Memory B cell (primary cell): ENCODE measurements around the gene SRP54.

Source experiments
- ATAC-seq: fragments of 150-1000 bp; cut with Tn5 transposase; 2 replicates; pipeline ENCODE4 v1.10.0; 2021; ENCODE audit warnings: low read depth, mild to moderate bottlenecking, moderate library complexity
- DNase-seq, 2 donors: peaks; one replicate each; pipeline ENCODE4 v3.0.0; 2022; ENCODE audit warnings: low spot score in 2 of 2
- H3K27ac Mint-ChIP-seq: one replicate; pipeline ENCODE4 v1.8.0; 2022; ENCODE audit warnings: mild to moderate bottlenecking, moderate library complexity, mixed read lengths
- H3K27me3 Mint-ChIP-seq: one replicate; pipeline ENCODE4 v1.8.0; 2022; ENCODE audit warnings: mixed read lengths
- H3K36me3 Mint-ChIP-seq: one replicate; pipeline ENCODE4 v1.8.0; 2022; ENCODE audit warnings: mild to moderate bottlenecking, mixed read lengths
- H3K4me1 Mint-ChIP-seq: one replicate; pipeline ENCODE4 v1.8.0; 2022; ENCODE audit warnings: mixed read lengths
- H3K4me3 Mint-ChIP-seq: one replicate; pipeline ENCODE4 v1.8.0; 2022; ENCODE audit warnings: mild to moderate bottlenecking, moderate library complexity, mixed read lengths
- H3K9me3 Mint-ChIP-seq: one replicate; pipeline ENCODE4 v1.8.0; 2022; ENCODE audit warnings: mixed read lengths

The SRP54 gene

GRCh38 chr14:34966413-34966812 lies 16.4 kb upstream of the SRP54 start:
- no peaks in the 10 kb centered on the region for H3K9me3 Mint-ChIP-seq
- no peak overlapping the region for H3K27ac Mint-ChIP-seq
- H3K4me3 Mint-ChIP-seq = no peak overlapping the region
- peaks cover under 1% of the 10 kb centered on the region for H3K4me1 Mint-ChIP-seq
- DNase-seq (no peak), ATAC-seq (peak; percentile 41)
- H3K36me3 Mint-ChIP-seq = peaks cover 11% of the 10 kb centered on the region
- no peaks in the 10 kb centered on the region for H3K27me3 Mint-ChIP-seq

GRCh38 chr14:34970665-34971064 lies 12.1 kb upstream of the SRP54 start:
- H3K27me3 Mint-ChIP-seq = no peaks in the 10 kb centered on the region
- peaks cover 10% of the 10 kb centered on the region for H3K36me3 Mint-ChIP-seq
- DNase-seq (no peak), ATAC-seq (no peak)
- no peak overlapping the region for H3K27ac Mint-ChIP-seq
- H3K4me1 Mint-ChIP-seq = peaks cover 12% of the 10 kb centered on the region
- H3K9me3 Mint-ChIP-seq = no peaks in the 10 kb centered on the region
- H3K4me3 Mint-ChIP-seq = no peak overlapping the region

- Mint-ChIP-seq H3K36me3 (peaks cover 5% of the 10 kb centered on the region), H3K4me3 (no peak overlapping the region), H3K4me1 (peaks cover 14% of the 10 kb centered on the region), H3K9me3 (no peaks in the 10 kb centered on the region), H3K27ac (no peak overlapping the region), H3K27me3 (no peaks in the 10 kb centered on the region)
- no peak for ATAC-seq
- DNase-seq = no peak
Measured at GRCh38 chr14:34971381-34971780, 11.4 kb upstream of the SRP54 start.

- ATAC-seq (no peak), DNase-seq (no peak)
- H3K36me3 Mint-ChIP-seq = peaks cover 7% of the 10 kb centered on the region
- peaks cover 16% of the 10 kb centered on the region for H3K4me1 Mint-ChIP-seq
- H3K9me3 Mint-ChIP-seq = no peaks in the 10 kb centered on the region
- H3K27me3 Mint-ChIP-seq = no peaks in the 10 kb centered on the region
- no peak overlapping the region for H3K27ac Mint-ChIP-seq
- H3K4me3 Mint-ChIP-seq = no peak overlapping the region
Measured at GRCh38 chr14:34971801-34972200, 11.0 kb upstream of the SRP54 start.

- DNase-seq (no peak), ATAC-seq (no peak)
- Mint-ChIP-seq H3K27ac (no peak overlapping the region), H3K4me3 (no peak overlapping the region), H3K4me1 (peaks cover 13% of the 10 kb centered on the region), H3K27me3 (no peaks in the 10 kb centered on the region), H3K9me3 (no peaks in the 10 kb centered on the region), H3K36me3 (peaks cover 2% of the 10 kb centered on the region)
Measured at GRCh38 chr14:34978444-34978843, 4.3 kb upstream of the SRP54 start.

GRCh38 chr14:34980337-34980900 lies 2.4 kb upstream of the SRP54 start:
- H3K27ac Mint-ChIP-seq = no peak overlapping the region
- no peaks in the 10 kb centered on the region for H3K9me3 Mint-ChIP-seq
- peaks cover 10% of the 10 kb centered on the region for H3K36me3 Mint-ChIP-seq
- no peaks in the 10 kb centered on the region for H3K27me3 Mint-ChIP-seq
- no peak overlapping the region for H3K4me3 Mint-ChIP-seq
- ATAC-seq (no peak), DNase-seq (no peak)
- peaks cover 11% of the 10 kb centered on the region for H3K4me1 Mint-ChIP-seq

GRCh38 chr14:34981743-34982420 lies 910 bp upstream of the SRP54 start:
- DNase-seq (peak; percentile 23 to 34), ATAC-seq (peak; percentile 16)
- no peaks in the 10 kb centered on the region for H3K9me3 Mint-ChIP-seq
- peaks cover 12% of the 10 kb centered on the region for H3K4me1 Mint-ChIP-seq
- peaks cover 11% of the 10 kb centered on the region for H3K36me3 Mint-ChIP-seq
- no peak overlapping the region for H3K4me3 Mint-ChIP-seq
- H3K27me3 Mint-ChIP-seq = no peaks in the 10 kb centered on the region
- no peak overlapping the region for H3K27ac Mint-ChIP-seq

GRCh38 chr14:34983148-34983760 lies 462 bp downstream of the SRP54 start:
- no peak for DNase-seq
- Mint-ChIP-seq H3K4me1 (peaks cover 15% of the 10 kb centered on the region), H3K9me3 (no peaks in the 10 kb centered on the region), H3K27me3 (no peaks in the 10 kb centered on the region), H3K4me3 (no peak overlapping the region), H3K36me3 (peaks cover 11% of the 10 kb centered on the region), H3K27ac (no peak overlapping the region)
- peak; percentile 7 for ATAC-seq

GRCh38 chr14:34983786-34984185 lies 994 bp downstream of the SRP54 start:
- peaks cover 11% of the 10 kb centered on the region for H3K36me3 Mint-ChIP-seq
- DNase-seq (no peak), ATAC-seq (no peak)
- peak overlapping the region; percentile 67 for H3K27ac Mint-ChIP-seq
- H3K4me1 Mint-ChIP-seq = peaks cover 15% of the 10 kb centered on the region
- H3K9me3 Mint-ChIP-seq = no peaks in the 10 kb centered on the region
- H3K4me3 Mint-ChIP-seq = no peak overlapping the region
- no peaks in the 10 kb centered on the region for H3K27me3 Mint-ChIP-seq

GRCh38 chr14:34985740-34986139 lies 2.9 kb downstream of the SRP54 start:
- H3K27ac Mint-ChIP-seq = no peak overlapping the region
- DNase-seq (no peak), ATAC-seq (no peak)
- H3K36me3 Mint-ChIP-seq = peaks cover 11% of the 10 kb centered on the region
- H3K4me1 Mint-ChIP-seq = peaks cover 15% of the 10 kb centered on the region
- H3K4me3 Mint-ChIP-seq = no peak overlapping the region
- H3K27me3 Mint-ChIP-seq = no peaks in the 10 kb centered on the region
- no peaks in the 10 kb centered on the region for H3K9me3 Mint-ChIP-seq

- Mint-ChIP-seq H3K4me1 (peaks cover 19% of the 10 kb centered on the region), H3K9me3 (no peaks in the 10 kb centered on the region), H3K27me3 (no peaks in the 10 kb centered on the region), H3K36me3 (peaks cover 13% of the 10 kb centered on the region), H3K4me3 (no peak overlapping the region), H3K27ac (no peak overlapping the region)
- no peak for DNase-seq
- no peak for ATAC-seq
Measured at GRCh38 chr14:34987180-34987579, 4.4 kb downstream of the SRP54 start.

GRCh38 chr14:34989762-34990161 lies 7.0 kb downstream of the SRP54 start:
- ATAC-seq (no peak), DNase-seq (no peak)
- H3K27me3 Mint-ChIP-seq = no peaks in the 10 kb centered on the region
- no peak overlapping the region for H3K27ac Mint-ChIP-seq
- peaks cover 14% of the 10 kb centered on the region for H3K36me3 Mint-ChIP-seq
- H3K4me1 Mint-ChIP-seq = peaks cover 25% of the 10 kb centered on the region
- no peaks in the 10 kb centered on the region for H3K9me3 Mint-ChIP-seq
- no peak overlapping the region for H3K4me3 Mint-ChIP-seq

GRCh38 chr14:34993426-34993825 lies 10.6 kb downstream of the SRP54 start:
- Mint-ChIP-seq H3K36me3 (peaks cover 11% of the 10 kb centered on the region), H3K4me1 (peaks cover 14% of the 10 kb centered on the region), H3K27me3 (no peaks in the 10 kb centered on the region), H3K27ac (peak overlapping the region; percentile 8), H3K9me3 (no peaks in the 10 kb centered on the region), H3K4me3 (no peak overlapping the region)
- DNase-seq (no peak), ATAC-seq (no peak)

GRCh38 chr14:34994668-34995067 lies 11.9 kb downstream of the SRP54 start:
- no peaks in the 10 kb centered on the region for H3K9me3 Mint-ChIP-seq

More at GRCh38 chr14:34994668-34995067, 11.9 kb downstream of the SRP54 start:
- DNase-seq = no peak
- H3K4me1 Mint-ChIP-seq = peaks cover 14% of the 10 kb centered on the region
- peak overlapping the region; percentile 47 for H3K27ac Mint-ChIP-seq
- no peak for ATAC-seq
- H3K36me3 Mint-ChIP-seq = peaks cover 14% of the 10 kb centered on the region
- no peak overlapping the region for H3K4me3 Mint-ChIP-seq
- no peaks in the 10 kb centered on the region for H3K27me3 Mint-ChIP-seq
